Measurements from ENCODE around the gene ARL3.
A peak's percentile ranks its signal among the peaks of the same experiment; 100 is the strongest.

The ARL3 gene

GRCh38 chr10:102633287-102633686 is 80.9 kb downstream of the ARL3 start:
- DNase-seq, result peak; percentile 54

- DNase-seq, result peak; percentile 92
These were observed 81.6 kb downstream of the ARL3 start for GRCh38 chr10:102632394-102633111.

- no peak for DNase-seq
These were observed 82.4 kb downstream of the ARL3 start for GRCh38 chr10:102631525-102632393.

GRCh38 chr10:102630663-102631062 is 83.5 kb downstream of the ARL3 start:
- DNase-seq, result no peak

- peak; percentile 71 for DNase-seq
These were observed 84.3 kb downstream of the ARL3 start for GRCh38 chr10:102629661-102630614.

- peak; percentile 68 for DNase-seq
These were observed 85.7 kb downstream of the ARL3 start for GRCh38 chr10:102628451-102628911.

GRCh38 chr10:102627736-102628293 is 86.4 kb downstream of the ARL3 start:
- peak; percentile 49 for DNase-seq

GRCh38 chr10:102627291-102627735 is 86.9 kb downstream of the ARL3 start:
- DNase-seq, result peak; percentile 37

- DNase-seq, result no peak
These were observed 88.0 kb downstream of the ARL3 start for GRCh38 chr10:102626026-102626685.

GRCh38 chr10:102624751-102625645 is 89.2 kb downstream of the ARL3 start:
- DNase-seq, result no peak

- no peak for DNase-seq
These were observed 90.1 kb downstream of the ARL3 start for GRCh38 chr10:102624094-102624493.
